Colonic mucosa (tissue), 4 donors: Measurements from ENCODE around the gene ASB13. TPM values are rescaled to one million over a fixed set of nuclear protein-coding genes. Genes with fewer than 3 reads are reported as not detected.

Experiments used
- DNase-seq: peaks from one replicate; pipeline ENCODE4 v3.0.0-alpha.2; 2020
- H3K27ac ChIP-seq: fragments of 200-600 bp; one replicate; pipeline ENCODE4 v1.8.0; 2021
- H3K27me3 ChIP-seq: fragments of 200-600 bp; one replicate; pipeline ENCODE4 v1.8.0; 2021
- H3K36me3 ChIP-seq: fragments of 200-600 bp; one replicate; pipeline ENCODE4 v1.8.0; 2021
- H3K4me1 ChIP-seq: fragments of 200-600 bp; one replicate; pipeline ENCODE4 v1.8.0; 2021; ENCODE audit warnings: mild to moderate bottlenecking
- H3K4me3 ChIP-seq: fragments of 200-600 bp; one replicate; pipeline ENCODE4 v1.8.0; 2021
- H3K9ac ChIP-seq, 2 donors: one replicate each; pipeline ENCODE4 v1.7.0; 2013; ENCODE audit warnings: control low read depth in 2 of 2, low read depth in 2 of 2, low read length in 2 of 2
- H3K9me3 ChIP-seq: fragments of 200-600 bp; one replicate; pipeline ENCODE4 v1.8.0; 2021
- intact Hi-C: fragments of 100-400 bp; cut with DNase I; formaldehyde crosslinking; loops from one replicate; pipeline ENCODE4 v1.14.1; 2022
- total RNA-seq, 2 donors: library from RNA; stranded (reverse); fragmentation: NEBNext Ultra II Directional in 1 of 2; extraction: Animal tissue kit (Norgen Biotek cat#: 25700) in 1 of 2; gene quantifications; one replicate each; pipeline ENCODE4 v1.2.1, GENCODE V29; 2021
- TF ChIP-seq, protein P1 (sequence below): fragments of 200-600 bp; IDR thresholded peaks from one replicate; pipeline ENCODE4 v1.8.0; 2022; ENCODE audit warnings: antibody characterized with exemption, mild to moderate bottlenecking
- donor health status: healthy.
- donor health status: DM: no; HTN: no; CAD: no.
- donor health status: DM: no; HTN: no; CAD: no.

Gene ASB13
- total RNA-seq, 2 donors from 2014 or later, result 36.1 to 36.2 TPM

DNA sequence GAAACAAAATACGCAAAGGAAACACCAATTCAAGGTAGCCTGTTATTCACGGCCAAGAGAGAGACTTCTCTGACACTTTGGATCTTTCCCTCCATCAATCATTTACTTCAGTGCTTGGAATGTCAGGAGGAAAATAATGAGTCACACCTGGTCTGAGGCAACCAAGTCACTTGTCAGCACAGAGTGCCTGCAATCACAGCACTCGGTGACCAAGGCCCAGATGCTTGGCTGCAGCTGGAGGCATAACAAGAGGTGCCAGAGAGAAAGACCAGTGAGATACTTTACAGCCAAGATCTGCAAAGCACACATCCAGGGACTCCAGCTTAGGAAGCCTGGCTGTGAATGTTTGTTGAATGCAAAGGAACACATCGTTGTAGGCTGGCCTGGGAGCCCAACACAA lies 33.9 kb downstream of the ASB13 start:
- H3K4me1 ChIP-seq, result peaks cover 4% of the 10 kb centered on the region
- DNase-seq, result peak; percentile 75
- H3K9me3 ChIP-seq, result no peaks in the 10 kb centered on the region
- intact Hi-C loops, result no loop called here
- peak overlapping the region; percentile 70 for H3K27ac ChIP-seq
- no peaks in the 10 kb centered on the region for H3K27me3 ChIP-seq
- no peak overlapping the region for H3K4me3 ChIP-seq
- peak overlapping the region in 1 of 2 donors; percentile 43 for H3K9ac ChIP-seq
- H3K36me3 ChIP-seq, result no peaks in the 10 kb centered on the region
- TF ChIP-seq, protein P1, sequence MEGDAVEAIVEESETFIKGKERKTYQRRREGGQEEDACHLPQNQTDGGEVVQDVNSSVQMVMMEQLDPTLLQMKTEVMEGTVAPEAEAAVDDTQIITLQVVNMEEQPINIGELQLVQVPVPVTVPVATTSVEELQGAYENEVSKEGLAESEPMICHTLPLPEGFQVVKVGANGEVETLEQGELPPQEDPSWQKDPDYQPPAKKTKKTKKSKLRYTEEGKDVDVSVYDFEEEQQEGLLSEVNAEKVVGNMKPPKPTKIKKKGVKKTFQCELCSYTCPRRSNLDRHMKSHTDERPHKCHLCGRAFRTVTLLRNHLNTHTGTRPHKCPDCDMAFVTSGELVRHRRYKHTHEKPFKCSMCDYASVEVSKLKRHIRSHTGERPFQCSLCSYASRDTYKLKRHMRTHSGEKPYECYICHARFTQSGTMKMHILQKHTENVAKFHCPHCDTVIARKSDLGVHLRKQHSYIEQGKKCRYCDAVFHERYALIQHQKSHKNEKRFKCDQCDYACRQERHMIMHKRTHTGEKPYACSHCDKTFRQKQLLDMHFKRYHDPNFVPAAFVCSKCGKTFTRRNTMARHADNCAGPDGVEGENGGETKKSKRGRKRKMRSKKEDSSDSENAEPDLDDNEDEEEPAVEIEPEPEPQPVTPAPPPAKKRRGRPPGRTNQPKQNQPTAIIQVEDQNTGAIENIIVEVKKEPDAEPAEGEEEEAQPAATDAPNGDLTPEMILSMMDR, result no peak

DNA sequence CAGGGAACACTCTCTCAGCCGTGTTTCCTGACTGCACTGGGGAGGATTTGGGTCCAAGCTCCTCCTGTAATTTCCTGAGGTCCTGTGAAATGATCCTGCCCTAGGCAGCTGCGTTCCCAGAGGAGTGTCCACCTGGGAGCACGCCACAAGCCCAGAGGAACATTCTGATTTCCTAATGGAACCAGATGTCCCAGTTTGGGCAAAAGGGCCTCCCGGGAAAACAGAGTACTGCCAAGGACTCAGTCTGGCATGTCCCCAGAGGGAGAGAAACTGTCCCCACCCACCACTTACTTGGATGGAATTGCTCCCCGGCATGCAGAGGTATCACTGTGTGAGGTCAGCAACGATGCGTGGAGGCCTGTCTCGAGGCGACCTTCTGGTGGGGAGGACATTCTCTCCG lies 34.5 kb downstream of the ASB13 start:
- H3K27me3 ChIP-seq, result no peaks in the 10 kb centered on the region
- H3K4me1 ChIP-seq, result peaks cover 4% of the 10 kb centered on the region
- peak overlapping the region; percentile 70 for H3K27ac ChIP-seq
- peak overlapping the region in 1 of 2 donors; percentile 42 for H3K9ac ChIP-seq
- no peak for DNase-seq
- no peak overlapping the region for H3K4me3 ChIP-seq
- no peaks in the 10 kb centered on the region for H3K36me3 ChIP-seq
- TF ChIP-seq, protein P1, result no peak
- H3K9me3 ChIP-seq, result no peaks in the 10 kb centered on the region
- intact Hi-C loops, result no loop called here

DNA sequence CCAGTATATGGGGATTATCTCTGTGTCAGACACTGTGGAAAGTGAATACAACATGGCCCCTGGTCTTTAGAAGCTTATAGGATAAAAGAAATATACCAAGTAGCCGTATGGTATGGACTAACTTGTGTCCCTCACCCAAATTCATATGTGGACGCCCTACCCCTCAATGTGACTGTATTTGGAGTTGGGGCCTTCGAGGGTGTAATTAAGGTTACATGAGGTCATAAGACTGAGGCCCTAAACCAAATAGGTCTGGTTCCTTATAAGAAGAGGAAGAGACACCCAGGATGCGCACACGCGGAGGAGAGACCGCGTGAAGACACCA lies 36.3 kb downstream of the ASB13 start:
- Histone ChIP-seq H3K9ac (no peak overlapping the region), H3K9me3 (no peaks in the 10 kb centered on the region), H3K27ac (no peak overlapping the region), H3K4me1 (peaks cover 4% of the 10 kb centered on the region), H3K27me3 (no peaks in the 10 kb centered on the region), H3K36me3 (no peaks in the 10 kb centered on the region), H3K4me3 (no peak overlapping the region)
- no peak for DNase-seq
- TF ChIP-seq, protein P1, result no peak
- intact Hi-C loops, result no loop called here

DNA sequence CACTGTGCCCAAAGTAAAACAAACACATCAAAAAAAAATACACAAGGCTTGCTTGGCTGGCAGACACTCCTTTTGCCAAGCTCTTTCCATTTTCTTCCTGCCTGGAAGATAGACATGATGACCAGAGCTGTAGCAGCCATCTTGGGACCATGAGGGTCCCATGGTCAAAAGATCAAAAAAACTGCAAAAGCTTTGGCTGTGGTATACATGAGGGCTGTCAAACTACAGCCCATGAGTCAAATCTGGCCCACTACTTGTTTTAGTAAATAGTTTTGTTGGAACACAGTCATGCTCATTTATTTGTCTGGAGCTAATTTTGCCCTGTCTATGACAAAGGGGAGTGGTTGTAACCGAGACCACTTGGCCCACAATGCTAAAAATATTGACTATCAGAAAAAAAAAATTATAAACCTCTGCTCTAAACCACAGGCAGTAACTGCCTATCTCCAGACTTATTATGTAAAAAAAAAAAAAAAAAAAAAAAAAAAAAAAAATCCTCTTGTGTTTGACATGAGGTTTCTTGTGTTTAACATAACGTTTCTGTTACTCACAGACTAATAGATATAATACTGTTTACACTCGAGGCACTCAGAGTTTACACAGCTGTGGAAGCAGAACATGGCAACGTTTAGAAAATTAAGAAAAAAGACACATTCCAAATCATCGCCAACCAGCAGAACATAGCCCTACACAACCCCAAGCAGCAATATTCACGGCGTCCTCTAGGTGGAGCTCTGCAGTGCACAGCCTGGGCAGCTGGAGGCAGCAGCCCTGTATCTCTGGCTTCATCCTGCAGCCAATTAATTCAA lies 36.9 kb downstream of the ASB13 start:
- Histone ChIP-seq H3K27me3 (no peaks in the 10 kb centered on the region), H3K36me3 (no peaks in the 10 kb centered on the region), H3K9me3 (no peaks in the 10 kb centered on the region), H3K27ac (peak overlapping the region; percentile 47), H3K4me3 (no peak overlapping the region), H3K9ac (no peak overlapping the region), H3K4me1 (peaks cover 4% of the 10 kb centered on the region)
- DNase-seq, result peak; percentile 92
- TF ChIP-seq, protein P1, result peak; percentile 84
- intact Hi-C loops, result loop anchor here (5.0 kb wide), 1 partner anchor 88 kb away; no protein-coding TSS in a partner anchor

DNA sequence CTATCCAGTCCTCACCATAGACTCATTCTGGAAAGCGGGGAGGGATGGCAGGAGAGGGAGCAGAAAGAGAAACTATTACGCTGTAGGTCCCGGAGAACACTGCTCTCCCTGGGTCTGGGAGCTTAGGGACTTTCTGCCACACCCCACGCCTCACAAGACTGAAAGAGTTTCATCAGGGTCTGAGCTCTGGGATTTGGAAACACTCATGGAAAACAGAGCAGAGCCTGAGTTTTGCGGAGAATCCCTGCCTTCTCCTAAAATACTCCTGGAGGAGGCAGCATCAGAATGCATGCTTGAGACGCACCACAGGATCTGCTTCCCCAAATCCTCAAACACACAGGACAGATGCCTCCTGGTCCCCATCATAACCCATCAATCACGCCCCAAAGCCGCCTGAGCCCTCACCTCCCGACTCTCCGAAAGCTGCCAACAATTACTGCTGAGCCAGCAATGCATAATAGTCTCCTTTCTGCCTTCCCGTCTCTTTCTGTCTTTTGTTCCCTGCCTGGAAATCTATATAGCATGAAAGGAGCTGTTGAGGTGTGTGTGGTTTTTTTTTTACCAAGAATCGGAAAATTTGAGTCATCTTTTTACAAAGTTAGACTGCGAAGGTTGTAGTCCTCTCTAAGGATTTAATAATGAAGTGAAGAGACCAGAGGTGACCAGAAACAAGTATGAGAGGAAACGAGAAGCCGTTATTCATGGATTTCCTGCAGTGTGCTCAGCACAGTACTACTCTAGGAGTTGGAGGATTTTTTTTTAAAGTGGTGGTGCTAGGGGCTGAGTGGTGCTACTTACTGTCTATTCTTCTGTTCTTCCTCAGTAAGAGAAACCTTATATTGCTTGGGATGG lies 37.7 kb downstream of the ASB13 start:
- Histone ChIP-seq H3K27ac (peak overlapping the region; percentile 47), H3K9me3 (no peaks in the 10 kb centered on the region), H3K4me3 (no peak overlapping the region), H3K4me1 (peaks cover 4% of the 10 kb centered on the region), H3K9ac (peak overlapping the region in 1 of 2 donors; percentile 58), H3K36me3 (no peaks in the 10 kb centered on the region), H3K27me3 (no peaks in the 10 kb centered on the region)
- intact Hi-C loops, result loop anchor here (5.0 kb wide), 1 partner anchor 89 kb away; no protein-coding TSS in a partner anchor
- DNase-seq, result peak; percentile 27
- TF ChIP-seq, protein P1, result no peak
